Right lobe of liver (tissue), 6 donors: Measurements from ENCODE around the gene TUBG2. TPM values are rescaled to one million over a fixed set of nuclear protein-coding genes. Genes with fewer than 3 reads are reported as not detected.
A peak's percentile ranks its signal among the peaks of the same experiment; 100 is the strongest.

ENCODE experiments used
- ATAC-seq, 4 donors: fragments of 200-7000 bp; cut with Tn5 transposase; one replicate each; pipeline ENCODE4 v1.9.1; 2020; ENCODE audit warnings: mild to moderate bottlenecking in 4 of 4, moderate library complexity in 4 of 4
- DNase-seq, 3 donors: peaks; one replicate each; pipeline ENCODE4 v3.0.0-alpha.2; 2020
- H3K27ac ChIP-seq, 3 donors: fragments of 200-600 bp; one replicate each; pipeline ENCODE4 v1.8.0; 2022
- H3K27me3 ChIP-seq, 2 donors: fragments of 200-600 bp; one replicate each; pipeline ENCODE4 v1.8.0; 2022
- H3K36me3 ChIP-seq, 4 donors: fragments of 200-600 bp; sonication (generic) in 1 of 4; one replicate each; pipeline versions ENCODE4 v1.5.1 to v1.8.0; 2017 to 2022; ENCODE audit warnings: control low read depth in 1 of 4
- H3K4me1 ChIP-seq, 4 donors: fragments of 200-600 bp; sonication (generic) in 1 of 4; one replicate each; pipeline versions ENCODE4 v1.5.1 to v1.8.0; 2017 to 2022; ENCODE audit warnings: control low read depth in 1 of 4
- H3K4me3 ChIP-seq, 3 donors: fragments of 200-600 bp; one replicate each; pipeline ENCODE4 v1.8.0; 2022
- H3K9me3 ChIP-seq, 4 donors: fragments of 200-600 bp; sonication (generic) in 1 of 4; one replicate each; pipeline versions ENCODE4 v1.5.1 to v1.8.0; 2017 to 2022; ENCODE audit warnings: control low read depth in 1 of 4
- POLR2A ChIP-seq: fragments of 450-650 bp; IDR thresholded peaks from one replicate; pipeline ENCODE4 v1.6.1; 2017; ENCODE audit warnings: antibody characterized with exemption, mild to moderate bottlenecking
- WGBS: methylation state at CpG from one replicate; pipeline ENCODE4 v1.1.6; 2018; ENCODE audit warnings: low coverage, low lambda C conversion rate; ENCODE audit not compliant: insufficient coverage; ENCODE audit errors: missing lambda C conversion rate; 5-methylcytosine and 5-hydroxymethylcytosine counted together
- intact Hi-C, 2 donors: fragments of 100-400 bp; cut with DNase I; formaldehyde crosslinking; loops; one replicate each; pipeline versions ENCODE4 v1.11.2 to v1.14.1; 2022
- total RNA-seq, 6 experiments: library from RNA; depleted of rRNA in 2 of 6; stranded (reverse); fragments of >200 nt in 2 of 6; fragmentation: NEBNext Ultra II Directional in 3 of 6; extraction: Animal tissue kit (Norgen Biotek cat#: 25700) in 3 of 6; gene quantifications; one replicate each; pipeline versions ENCODE4 v1.1.0 to v1.2.4, GENCODE V29; 2016 to 2023
- TF ChIP-seq, protein P1 (sequence below), 4 donors: fragments of 200-600 bp in 3 of 4; fragments of 450-650 bp in 1 of 4; IDR thresholded peaks; one replicate each; pipeline versions ENCODE4 v1.5.1 to v1.8.0; 2016 to 2022; ENCODE audit warnings: antibody characterized with exemption in 4 of 4, mild to moderate bottlenecking in 2 of 4
- donor health status: DM: no; HTN: yes; CAD: no.
- donor health status: DM: no; HTN: no; CAD: no.
- donor health status: DM: no; HTN: no; CAD: no.
- donor health status: DM: no; HTN: yes; CAD: no.
- donor health status: DM: no; HTN: yes; CAD: no.

TUBG2 gene
- total RNA-seq, 6 experiments from 2014 or later: 6.8 to 10.7 (median 7.5) TPM

GRCh38 chr17:42673885-42674754 is 15.0 kb downstream of the TUBG2 start:
- Histone ChIP-seq H3K36me3 (peaks cover 0 to 38% (median 11%) of the 10 kb centered on the region in 4 donors), H3K27ac (peak overlapping the region in 1 of 3 donors; percentile 61), H3K9me3 (no peaks in the 10 kb centered on the region), H3K4me3 (peak overlapping the region in 2 of 3 donors; percentile 97), H3K27me3 (no peaks in the 10 kb centered on the region), H3K4me1 (peaks cover 0 to 32% (median 6%) of the 10 kb centered on the region in 4 donors)
- ATAC-seq: no peak
- no CpG with 5 or more reads among the region's 32 CpGs for whole genome bisulfite sequencing
- DNase-seq: no peak
- TF ChIP-seq, protein P1, sequence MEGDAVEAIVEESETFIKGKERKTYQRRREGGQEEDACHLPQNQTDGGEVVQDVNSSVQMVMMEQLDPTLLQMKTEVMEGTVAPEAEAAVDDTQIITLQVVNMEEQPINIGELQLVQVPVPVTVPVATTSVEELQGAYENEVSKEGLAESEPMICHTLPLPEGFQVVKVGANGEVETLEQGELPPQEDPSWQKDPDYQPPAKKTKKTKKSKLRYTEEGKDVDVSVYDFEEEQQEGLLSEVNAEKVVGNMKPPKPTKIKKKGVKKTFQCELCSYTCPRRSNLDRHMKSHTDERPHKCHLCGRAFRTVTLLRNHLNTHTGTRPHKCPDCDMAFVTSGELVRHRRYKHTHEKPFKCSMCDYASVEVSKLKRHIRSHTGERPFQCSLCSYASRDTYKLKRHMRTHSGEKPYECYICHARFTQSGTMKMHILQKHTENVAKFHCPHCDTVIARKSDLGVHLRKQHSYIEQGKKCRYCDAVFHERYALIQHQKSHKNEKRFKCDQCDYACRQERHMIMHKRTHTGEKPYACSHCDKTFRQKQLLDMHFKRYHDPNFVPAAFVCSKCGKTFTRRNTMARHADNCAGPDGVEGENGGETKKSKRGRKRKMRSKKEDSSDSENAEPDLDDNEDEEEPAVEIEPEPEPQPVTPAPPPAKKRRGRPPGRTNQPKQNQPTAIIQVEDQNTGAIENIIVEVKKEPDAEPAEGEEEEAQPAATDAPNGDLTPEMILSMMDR (IDR thresholded peaks at IDR 0.05): peak; percentile 15 to 36 (median 28)
- TF ChIP-seq POLR2A: no peak
- intact Hi-C loops: no loop called here

DNA sequence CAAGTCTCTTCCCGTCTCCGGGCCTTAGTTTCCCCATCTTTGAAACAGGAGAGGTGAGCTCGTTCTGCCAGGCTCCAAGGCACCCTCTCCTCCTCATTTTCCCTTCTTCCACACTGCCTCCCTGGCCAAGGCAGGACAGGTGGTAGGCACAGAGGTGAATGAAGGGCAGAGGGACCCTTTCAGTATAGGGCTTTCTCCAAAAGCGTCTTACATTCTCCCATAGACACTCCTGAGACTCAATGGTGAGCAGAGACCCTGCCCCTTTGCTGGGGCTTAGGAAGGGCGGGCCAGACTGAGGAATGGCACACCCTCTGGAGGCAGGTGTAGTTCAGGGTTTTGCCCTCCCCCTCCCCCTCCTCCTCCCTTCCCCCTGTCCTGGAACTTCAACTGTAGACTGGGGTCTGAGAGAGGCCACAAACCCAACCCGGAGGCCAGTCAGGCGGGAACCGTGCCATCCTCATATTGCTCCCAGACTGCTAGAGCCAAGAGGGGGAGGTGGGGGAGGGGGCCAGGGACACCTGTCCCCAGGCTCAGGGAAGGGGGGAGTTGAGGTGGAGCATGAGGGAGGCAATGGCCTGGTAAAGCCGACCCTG is 15.8 kb downstream of the TUBG2 start:
- TF ChIP-seq, protein P1 (IDR thresholded peaks at IDR 0.05): no peak
- no peak for TF ChIP-seq POLR2A
- intact Hi-C loops: no loop called here
- peak overlapping the region; percentile 94 to 97 (median 97) for H3K4me3 ChIP-seq
- 13% methylated on average over 5 of the region's 9 CpGs for WGBS
- H3K4me1 ChIP-seq: peaks cover 0 to 36% (median 9%) of the 10 kb centered on the region in 4 donors
- no peaks in the 10 kb centered on the region for H3K27me3 ChIP-seq
- no peak for ATAC-seq
- no peak for DNase-seq
- peak overlapping the region in 2 of 3 donors; percentile 61 to 84 for H3K27ac ChIP-seq
- H3K36me3 ChIP-seq: peaks cover 0 to 32% (median 11%) of the 10 kb centered on the region in 4 donors
- H3K9me3 ChIP-seq: no peaks in the 10 kb centered on the region

DNA sequence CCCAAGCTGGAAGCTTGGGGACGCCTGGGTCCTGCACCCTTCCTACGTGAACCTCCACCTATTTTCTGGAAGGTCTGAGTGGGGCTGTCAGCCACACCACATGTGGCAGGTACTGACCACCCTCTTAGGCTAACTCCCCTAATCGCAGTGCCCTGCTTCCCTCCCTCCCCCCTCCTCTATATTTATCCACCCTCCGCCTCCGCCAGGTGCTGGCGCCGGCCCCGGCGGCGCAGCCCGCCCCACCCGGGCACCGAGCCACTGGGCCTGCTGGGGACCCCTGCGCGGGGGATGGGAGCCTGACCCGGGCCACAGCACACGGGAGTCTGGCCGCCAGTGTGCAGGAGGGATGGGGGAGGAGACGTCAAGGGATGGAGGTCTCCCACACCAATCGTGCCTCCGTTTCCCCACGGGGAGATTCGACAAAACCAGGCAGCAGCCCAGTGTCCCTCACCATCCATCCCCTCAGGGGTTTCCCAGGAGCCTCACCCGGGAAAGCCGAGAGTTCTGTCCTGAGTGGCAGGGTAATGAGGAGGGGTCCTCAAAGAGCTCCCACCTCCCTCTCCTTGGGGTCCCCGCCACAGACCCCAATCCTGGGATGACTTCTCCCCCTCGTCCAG is 16.4 kb downstream of the TUBG2 start:
- ATAC-seq: no peak
- peaks cover 0 to 38% (median 9%) of the 10 kb centered on the region in 4 donors for H3K4me1 ChIP-seq
- DNase-seq: peak in 1 of 3 donors; percentile 76
- intact Hi-C loops: no loop called here
- TF ChIP-seq POLR2A: no peak
- TF ChIP-seq, protein P1 (IDR thresholded peaks at IDR 0.05): no peak
- no peaks in the 10 kb centered on the region for H3K27me3 ChIP-seq
- peak overlapping the region; percentile 61 to 84 (median 76) for H3K27ac ChIP-seq
- H3K9me3 ChIP-seq: no peaks in the 10 kb centered on the region
- H3K36me3 ChIP-seq: peaks cover 0 to 28% (median 10%) of the 10 kb centered on the region in 4 donors
- H3K4me3 ChIP-seq: peak overlapping the region; percentile 94 to 97 (median 97)
- WGBS: 1% methylated on average over 12 of the region's 27 CpGs

DNA sequence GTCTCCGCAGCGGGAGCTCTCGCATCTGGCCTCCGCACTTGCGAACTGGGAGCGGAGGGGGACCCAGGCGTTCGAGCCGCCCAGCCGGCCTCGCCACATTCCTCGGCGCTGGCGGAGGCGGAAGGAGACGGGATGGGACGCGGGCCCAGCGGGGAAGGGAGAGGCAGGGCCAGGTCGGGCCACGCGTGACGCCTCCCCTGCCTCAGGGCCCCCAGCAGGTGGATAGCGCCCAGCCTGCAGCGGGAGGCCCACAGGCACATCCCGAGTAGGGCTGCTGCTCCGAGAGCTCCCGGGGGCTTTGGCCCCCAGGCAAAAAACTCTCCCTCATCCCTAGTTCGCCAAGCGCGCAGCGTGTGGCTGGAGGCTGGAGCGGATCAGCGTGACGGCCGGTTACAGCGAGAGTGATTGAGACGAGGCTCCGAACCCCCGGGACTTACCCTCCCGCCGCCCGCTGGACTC is 16.9 kb downstream of the TUBG2 start:
- WGBS: no CpG with 5 or more reads among the region's 43 CpGs
- Histone ChIP-seq H3K9me3 (no peaks in the 10 kb centered on the region), H3K4me3 (peak overlapping the region; percentile 94 to 97 (median 97)), H3K27me3 (no peaks in the 10 kb centered on the region), H3K36me3 (peaks cover 0 to 23% (median 7%) of the 10 kb centered on the region in 4 donors), H3K4me1 (peaks cover 0 to 38% (median 9%) of the 10 kb centered on the region in 4 donors), H3K27ac (peak overlapping the region; percentile 61 to 84 (median 76))
- ATAC-seq (peak in 3 of 4 donors; percentile 2 to 4 (median 3)), DNase-seq (peak in 2 of 3 donors; percentile 65 to 71)
- no peak for TF ChIP-seq POLR2A
- TF ChIP-seq, protein P1 (IDR thresholded peaks at IDR 0.05): no peak
- intact Hi-C loops: no loop called here
